SW480 (cell line): ENCODE measurements around the gene ZNF536.

Source experiments
- DNase-seq: peaks from one replicate; pipeline ENCODE4 v3.0.0-alpha.2; 2016; ENCODE audit warnings: low spot score

ZNF536 gene

DNA sequence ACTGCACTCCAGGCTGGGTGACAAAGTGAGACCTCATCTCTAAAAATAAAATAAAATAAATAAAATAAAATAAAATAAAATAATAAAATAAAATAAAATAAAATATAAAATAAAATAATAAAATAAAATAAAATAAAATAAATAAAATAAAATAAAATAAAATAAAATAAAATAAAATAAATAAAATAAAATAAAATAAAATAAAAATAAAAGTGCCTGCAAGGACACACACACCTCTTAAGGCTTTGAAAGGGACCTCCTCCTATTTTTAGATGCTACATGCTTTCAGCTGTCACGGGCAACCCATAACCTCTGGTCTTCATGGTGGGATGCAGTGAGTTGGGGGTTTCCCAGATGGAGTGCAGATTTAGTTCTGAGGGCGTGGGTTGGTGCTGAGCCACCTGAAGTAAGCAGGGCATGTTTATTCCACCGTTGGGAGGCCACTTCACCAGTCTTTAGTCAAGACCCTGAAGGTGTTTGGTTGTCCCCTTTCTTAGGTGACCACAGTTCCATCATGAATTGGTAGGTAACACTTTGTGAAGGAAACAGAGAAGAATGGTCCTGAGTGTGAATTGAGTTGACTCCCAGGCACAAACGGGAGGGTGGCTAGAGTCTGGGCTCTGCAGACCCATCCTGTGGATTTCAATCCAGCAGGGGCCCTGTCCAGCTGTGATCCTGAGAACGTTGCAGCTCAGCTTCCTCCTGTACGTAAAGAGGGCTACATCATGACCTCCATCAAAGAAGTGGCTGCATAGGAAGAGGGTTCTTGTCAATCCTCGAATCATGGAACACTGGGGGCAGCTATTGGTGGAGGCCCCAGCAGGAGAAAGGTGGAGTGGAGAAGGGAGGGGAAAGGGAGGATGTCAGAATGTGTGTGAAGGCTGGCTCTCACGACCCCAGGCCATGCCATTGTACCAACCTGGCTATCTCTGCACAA is 234.2 kb downstream of the ZNF536 start:
- no peak for DNase-seq
